ENCODE measurements around the gene CEPT1. TPM values are rescaled to one million over a fixed set of nuclear protein-coding genes. Genes with fewer than 3 reads are reported as not detected.
A peak's percentile ranks its signal among the peaks of the same experiment; 100 is the strongest.

Gene CEPT1
- total RNA-seq, 1 experiment from 2014 or later: 39.4 TPM

DNA sequence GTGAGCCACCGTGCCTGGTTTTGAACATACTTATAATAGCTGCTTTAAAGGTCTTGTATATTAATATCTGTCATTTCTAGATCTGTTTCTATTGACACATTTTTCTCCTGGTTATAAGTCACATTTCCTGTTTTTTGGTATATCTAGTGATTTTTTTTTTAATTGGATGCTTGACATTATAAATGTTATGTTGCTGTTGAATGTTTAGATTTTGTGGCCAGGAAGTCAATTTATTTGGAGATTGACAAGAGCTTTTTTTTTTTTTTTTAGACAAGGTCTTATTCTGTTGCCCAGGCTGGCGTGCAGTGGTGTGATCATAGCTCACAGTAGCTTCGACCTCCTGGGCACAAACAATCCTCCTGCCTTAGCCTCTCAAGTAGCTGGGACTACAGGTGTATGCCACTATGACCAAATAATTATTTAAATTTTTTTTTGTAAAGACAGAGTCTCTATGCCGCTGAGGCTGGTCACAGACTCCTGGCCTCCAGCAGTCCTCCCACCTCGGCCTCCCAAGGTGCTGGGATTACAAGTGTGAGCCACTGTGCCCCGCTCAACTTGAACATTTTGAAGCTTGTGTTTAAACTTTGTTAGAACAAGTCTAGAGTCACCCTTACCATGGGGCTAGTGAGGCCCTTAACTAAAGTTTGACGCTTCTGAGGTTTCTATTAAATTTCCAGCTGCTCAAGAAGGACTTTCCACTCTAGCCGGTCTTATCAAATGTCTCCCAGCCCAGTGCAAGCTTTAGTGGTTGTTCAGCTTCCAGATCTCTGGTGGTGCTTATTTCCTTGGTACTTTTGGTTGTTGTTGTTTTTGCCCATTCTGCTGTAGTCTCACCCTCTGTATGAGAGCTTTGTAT, 78.9 kb downstream of the CEPT1 start:
- no peak overlapping the region for H3K27ac ChIP-seq

DNA sequence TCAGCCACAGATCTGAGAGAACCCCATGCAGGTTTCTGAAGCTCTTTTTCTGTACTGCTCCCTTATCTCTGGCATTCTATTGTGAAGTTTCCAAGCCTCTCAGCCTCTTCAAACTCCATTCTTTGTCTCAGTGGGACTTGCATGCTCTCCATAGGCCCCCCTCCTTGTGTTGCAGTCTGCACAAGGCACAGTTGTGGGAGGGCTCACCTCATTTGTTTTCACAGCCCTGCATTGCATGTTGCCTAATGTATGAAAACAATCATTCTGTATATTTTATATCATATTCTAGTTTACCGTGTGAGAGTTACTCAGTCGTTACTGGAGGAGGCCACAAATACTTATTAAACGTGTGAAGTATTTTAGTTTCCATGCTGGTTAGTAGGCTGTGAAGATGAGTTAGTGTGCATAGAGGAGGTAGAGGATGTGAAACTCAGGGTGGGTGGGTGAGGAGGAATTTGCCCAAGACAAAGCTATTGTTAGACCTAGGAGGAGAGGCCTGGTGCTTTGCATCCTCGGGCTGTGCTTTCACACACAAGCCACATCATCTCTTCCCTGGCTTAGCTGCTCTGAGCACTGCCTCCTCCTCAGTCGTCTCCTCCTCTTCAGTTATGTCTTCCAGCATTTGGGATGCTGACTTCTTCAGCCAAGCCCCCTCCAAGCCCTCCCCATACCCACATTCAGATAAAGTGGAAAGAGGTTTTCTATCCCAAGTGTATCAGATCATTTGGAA, 79.7 kb downstream of the CEPT1 start:
- Histone ChIP-seq H3K27me3 (no peaks in the 10 kb centered on the region), H3K36me3 (no peaks in the 10 kb centered on the region), H3K9me3 (replicated peaks) (no peaks in the 10 kb centered on the region), H3K4me1 (no peaks in the 10 kb centered on the region), H3K4me3 (no peak overlapping the region), H3K27ac (no peak overlapping the region)
- DNase-seq: no peak

More for the DNA sequence above, 78.9 kb downstream of the CEPT1 start:
- DNase-seq: no peak
- no peaks in the 10 kb centered on the region for H3K4me1 ChIP-seq
- H3K9me3 ChIP-seq (replicated peaks): no peaks in the 10 kb centered on the region
- H3K27me3 ChIP-seq: no peaks in the 10 kb centered on the region
- no peaks in the 10 kb centered on the region for H3K36me3 ChIP-seq
- H3K4me3 ChIP-seq: no peak overlapping the region

DNA sequence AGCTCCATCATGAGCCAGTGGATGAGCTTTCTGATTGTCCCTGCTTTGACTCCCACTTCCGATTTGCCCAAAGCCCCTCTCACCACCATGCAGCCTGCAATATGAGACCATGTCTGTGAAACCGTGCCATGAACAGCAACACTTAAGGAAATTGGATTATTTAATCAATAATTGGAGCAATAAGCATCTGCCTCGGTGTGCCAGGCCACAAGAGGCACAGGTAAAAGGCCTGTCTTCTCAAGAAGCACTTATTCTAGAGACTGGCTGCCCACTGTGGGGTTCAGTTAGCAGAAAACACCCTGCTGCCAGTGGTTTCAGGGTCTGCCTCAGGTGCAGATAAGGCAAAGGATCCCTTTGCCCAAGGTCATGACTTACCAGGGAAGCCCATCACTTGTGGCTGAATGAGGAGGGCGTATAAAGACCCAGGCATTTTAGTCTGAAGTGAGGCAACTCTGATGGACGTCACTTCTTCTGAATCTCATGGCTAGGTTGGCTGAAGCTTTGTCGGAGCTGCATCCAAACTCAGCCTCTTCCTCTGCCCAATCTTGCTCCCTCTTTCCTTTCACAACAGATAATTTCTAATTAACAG, 80.4 kb downstream of the CEPT1 start:
- no peak for DNase-seq
- Histone ChIP-seq H3K4me3 (no peak overlapping the region), H3K36me3 (no peaks in the 10 kb centered on the region), H3K9me3 (replicated peaks) (no peaks in the 10 kb centered on the region), H3K27me3 (no peaks in the 10 kb centered on the region), H3K4me1 (no peaks in the 10 kb centered on the region), H3K27ac (no peak overlapping the region)

- Histone ChIP-seq H3K9me3 (replicated peaks) (no peaks in the 10 kb centered on the region), H3K36me3 (no peaks in the 10 kb centered on the region), H3K4me3 (no peak overlapping the region), H3K27ac (no peak overlapping the region), H3K27me3 (no peaks in the 10 kb centered on the region), H3K4me1 (no peaks in the 10 kb centered on the region)
- no peak for DNase-seq
Measured at GRCh38 chr1:111221276-111221632, 81.2 kb downstream of the CEPT1 start.

GRCh38 chr1:111221633-111222291, 81.7 kb downstream of the CEPT1 start:
- no peak overlapping the region for H3K4me3 ChIP-seq
- no peaks in the 10 kb centered on the region for H3K4me1 ChIP-seq
- no peak overlapping the region for H3K27ac ChIP-seq
- H3K36me3 ChIP-seq: no peaks in the 10 kb centered on the region
- DNase-seq: no peak
- H3K27me3 ChIP-seq: no peaks in the 10 kb centered on the region
- no peaks in the 10 kb centered on the region for H3K9me3 ChIP-seq (replicated peaks)

DNA sequence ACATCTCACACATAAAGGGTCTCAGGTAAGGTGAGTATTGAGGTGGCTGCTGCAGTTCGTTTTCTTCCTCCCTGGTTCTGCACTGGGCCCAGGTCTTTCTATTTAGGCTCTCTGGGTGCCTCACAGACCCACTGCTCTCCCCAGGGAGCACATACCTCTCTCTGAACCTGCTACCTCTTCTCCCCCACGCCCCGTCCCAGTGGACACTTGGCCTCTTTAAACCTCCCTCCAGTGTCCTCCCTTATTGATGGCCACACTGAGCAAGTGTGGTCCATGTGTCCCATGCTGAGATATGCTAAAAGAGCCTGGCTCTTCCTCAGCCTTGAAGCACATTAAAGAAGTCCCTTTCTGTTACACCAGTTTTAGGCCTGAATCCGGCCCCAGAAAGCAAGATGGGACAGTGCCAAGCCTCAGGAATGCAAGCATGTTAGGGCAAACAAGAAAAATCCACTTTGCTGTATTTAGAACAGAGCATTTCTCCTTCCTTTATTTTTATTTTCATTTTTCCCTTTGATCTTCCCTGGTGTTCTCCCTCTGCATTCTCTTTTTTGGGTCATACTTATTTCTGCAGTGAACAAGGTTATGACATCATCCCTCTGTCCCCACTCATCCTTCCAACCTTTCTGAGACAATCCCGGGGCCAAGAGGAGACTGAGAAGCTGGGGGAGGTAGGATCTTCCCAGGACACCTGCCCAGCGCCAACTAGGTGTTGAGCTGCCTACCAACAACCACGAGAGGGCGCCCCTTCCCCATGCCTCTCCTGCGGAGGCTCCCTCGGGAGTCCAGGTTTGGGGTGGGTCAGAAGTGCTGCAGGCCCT, 82.5 kb downstream of the CEPT1 start:
- peaks cover 1% of the 10 kb centered on the region for H3K4me1 ChIP-seq
- no peak overlapping the region for H3K4me3 ChIP-seq
- no peak overlapping the region for H3K27ac ChIP-seq
- DNase-seq: peak; percentile 69 to 85
- H3K27me3 ChIP-seq: no peaks in the 10 kb centered on the region
- no peaks in the 10 kb centered on the region for H3K9me3 ChIP-seq (replicated peaks)
- H3K36me3 ChIP-seq: no peaks in the 10 kb centered on the region

- Histone ChIP-seq H3K27ac (no peak overlapping the region), H3K4me1 (peaks cover 8% of the 10 kb centered on the region), H3K36me3 (no peaks in the 10 kb centered on the region), H3K4me3 (no peak overlapping the region), H3K27me3 (no peaks in the 10 kb centered on the region), H3K9me3 (replicated peaks) (no peaks in the 10 kb centered on the region)
- DNase-seq: no peak
Measured at GRCh38 chr1:111223126-111223685, 83.2 kb downstream of the CEPT1 start.

DNA sequence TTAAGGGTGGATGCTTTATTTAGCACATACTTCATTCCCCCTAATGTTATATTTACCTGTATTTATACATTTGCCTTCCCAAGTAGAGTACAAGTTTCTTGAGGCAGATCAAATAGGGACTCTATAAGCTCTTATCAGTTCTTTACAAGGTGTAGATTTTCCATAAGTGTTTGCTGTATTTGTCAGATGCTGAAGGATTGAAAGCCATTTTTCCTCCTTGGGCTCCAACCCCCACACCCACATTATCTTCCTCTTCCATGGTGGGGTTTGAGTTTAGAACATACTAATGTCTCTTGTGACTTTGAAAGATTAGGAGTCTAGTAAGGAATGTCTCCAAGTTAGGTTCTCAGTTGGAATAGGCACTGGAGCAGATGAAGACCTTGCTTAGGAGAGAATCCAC, 85.1 kb downstream of the CEPT1 start:
- H3K4me1 ChIP-seq: peaks cover 22% of the 10 kb centered on the region
- no peaks in the 10 kb centered on the region for H3K36me3 ChIP-seq
- H3K9me3 ChIP-seq (replicated peaks): no peaks in the 10 kb centered on the region
- H3K4me3 ChIP-seq: no peak overlapping the region
- no peak for DNase-seq
- H3K27me3 ChIP-seq: no peaks in the 10 kb centered on the region
- H3K27ac ChIP-seq: no peak overlapping the region

DNA sequence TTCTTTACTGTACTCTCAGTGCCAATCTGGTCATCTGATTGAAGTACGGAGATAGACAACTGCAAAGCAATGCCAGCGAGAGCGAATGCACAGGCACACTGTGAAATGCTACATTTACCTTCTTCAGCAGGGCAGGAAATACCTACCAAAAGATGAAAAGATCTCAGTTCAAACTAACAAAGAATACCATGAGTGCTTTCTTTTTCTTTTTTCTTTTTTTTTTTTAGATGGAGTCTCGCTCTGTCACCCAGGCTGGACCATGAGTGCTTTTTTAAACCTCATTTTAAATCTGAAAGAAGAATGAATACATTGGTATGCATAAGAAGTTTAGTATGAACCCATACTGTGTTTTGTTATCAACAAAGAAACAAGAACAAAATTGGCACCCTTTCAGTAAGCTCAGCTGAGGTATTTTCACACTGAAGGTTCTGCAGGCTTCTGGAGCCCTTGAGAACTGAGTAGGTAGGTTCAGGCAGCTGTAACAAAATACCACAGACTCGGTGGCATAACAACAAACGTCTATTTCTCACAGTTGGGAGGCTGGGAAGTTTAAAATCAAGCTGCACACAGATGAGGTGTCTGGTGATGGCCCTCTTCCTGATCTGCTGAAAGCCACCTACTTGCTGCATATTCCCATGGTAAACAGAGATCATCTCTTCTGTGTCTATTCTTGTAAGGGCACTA, 85.8 kb downstream of the CEPT1 start:
- no peak for DNase-seq
- no peaks in the 10 kb centered on the region for H3K9me3 ChIP-seq (replicated peaks)

GRCh38 chr1:111227434-111227833, 87.4 kb downstream of the CEPT1 start, which contains the start of gene CHI3L2:
Gene CHI3L2, plus strand, starts transcription at chr1:111227713. Its CDS starts 17 bp downstream, at chr1:111227730.
- Histone ChIP-seq H3K9me3 (replicated peaks) (no peaks in the 10 kb centered on the region), H3K36me3 (no peaks in the 10 kb centered on the region), H3K27me3 (no peaks in the 10 kb centered on the region), H3K4me1 (peaks cover 22% of the 10 kb centered on the region), H3K27ac (peak within 1 kb of the TSS; percentile 80), H3K4me3 (no peak within 1 kb of the TSS)
- no peak for DNase-seq

More for the DNA sequence above, 85.8 kb downstream of the CEPT1 start:
- Histone ChIP-seq H3K36me3 (no peaks in the 10 kb centered on the region), H3K27me3 (no peaks in the 10 kb centered on the region), H3K4me3 (no peak overlapping the region), H3K4me1 (peaks cover 22% of the 10 kb centered on the region), H3K27ac (no peak overlapping the region)

- Histone ChIP-seq H3K27ac (peak overlapping the region; percentile 80), H3K4me1 (peaks cover 22% of the 10 kb centered on the region), H3K27me3 (no peaks in the 10 kb centered on the region), H3K36me3 (no peaks in the 10 kb centered on the region), H3K4me3 (no peak overlapping the region), H3K9me3 (replicated peaks) (no peaks in the 10 kb centered on the region)
- DNase-seq: peak; percentile 81 to 93
Measured at GRCh38 chr1:111227851-111228747, 88.1 kb downstream of the CEPT1 start.

DNA sequence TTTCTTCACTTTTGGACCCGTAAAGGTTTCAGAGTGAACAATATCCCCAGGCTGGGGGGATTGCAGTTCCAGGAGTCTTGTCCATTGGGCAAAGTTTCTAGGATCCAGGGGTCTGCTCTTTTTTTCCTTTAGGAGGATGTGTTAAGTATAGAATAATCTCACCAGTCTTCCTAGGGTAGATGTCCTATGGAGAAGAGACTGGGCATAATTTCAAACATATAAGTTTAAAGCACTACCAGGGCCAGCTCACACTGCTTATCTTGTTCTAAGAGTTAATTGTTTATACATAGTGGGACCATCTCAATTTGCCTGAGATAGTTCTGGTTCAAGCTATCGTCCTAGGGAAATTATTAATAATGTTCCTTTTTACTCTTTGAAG, 88.7 kb downstream of the CEPT1 start:
- H3K9me3 ChIP-seq (replicated peaks): no peaks in the 10 kb centered on the region
- no peaks in the 10 kb centered on the region for H3K27me3 ChIP-seq
- peaks cover 22% of the 10 kb centered on the region for H3K4me1 ChIP-seq
- no peak overlapping the region for H3K4me3 ChIP-seq
- peak overlapping the region; percentile 80 for H3K27ac ChIP-seq
- H3K36me3 ChIP-seq: no peaks in the 10 kb centered on the region
- no peak for DNase-seq

DNA sequence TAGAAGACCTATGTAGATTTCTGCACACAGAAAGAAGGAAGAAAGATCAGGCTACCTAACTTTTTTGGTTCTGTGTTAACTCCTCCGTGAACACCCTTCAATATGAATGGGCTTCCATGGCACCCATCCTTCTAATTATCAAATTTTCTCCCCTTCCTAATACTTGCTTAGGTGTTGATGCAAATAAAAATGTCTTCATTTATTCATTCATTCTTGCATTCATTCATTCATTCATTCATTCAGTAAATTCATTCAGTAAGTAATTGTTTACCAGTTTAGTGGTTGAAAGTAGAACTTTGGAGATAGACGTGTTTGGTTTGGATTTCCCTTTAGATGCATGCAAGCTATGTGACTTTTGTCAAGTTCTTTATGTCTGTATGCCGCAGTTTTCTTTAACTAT, 92.1 kb downstream of the CEPT1 start:
- Histone ChIP-seq H3K4me1 (peaks cover 22% of the 10 kb centered on the region), H3K9me3 (replicated peaks) (no peaks in the 10 kb centered on the region), H3K27me3 (no peaks in the 10 kb centered on the region), H3K36me3 (no peaks in the 10 kb centered on the region), H3K27ac (no peak overlapping the region), H3K4me3 (no peak overlapping the region)
- DNase-seq: no peak

All from SJCRH30 (cell line).